Urothelium cell line (cell line): ENCODE data around the gene PACSIN1.
"Not testable (repeated sequence)": the region's sequence is repeated elsewhere in the genome, so short reads cannot be mapped to it uniquely, and the experiment has no call there.

Experiments used
- DNase-seq: peaks from one replicate; pipeline ENCODE4 v3.0.0; 2011; ENCODE audit warnings: low spot score, mixed read lengths
- FAIRE-seq: peaks from 2 replicates; lab custom pipeline; 2011; peaks lifted over from hg19 to GRCh38; lab: Jason Lieb, UNC

PACSIN1 gene

DNA sequence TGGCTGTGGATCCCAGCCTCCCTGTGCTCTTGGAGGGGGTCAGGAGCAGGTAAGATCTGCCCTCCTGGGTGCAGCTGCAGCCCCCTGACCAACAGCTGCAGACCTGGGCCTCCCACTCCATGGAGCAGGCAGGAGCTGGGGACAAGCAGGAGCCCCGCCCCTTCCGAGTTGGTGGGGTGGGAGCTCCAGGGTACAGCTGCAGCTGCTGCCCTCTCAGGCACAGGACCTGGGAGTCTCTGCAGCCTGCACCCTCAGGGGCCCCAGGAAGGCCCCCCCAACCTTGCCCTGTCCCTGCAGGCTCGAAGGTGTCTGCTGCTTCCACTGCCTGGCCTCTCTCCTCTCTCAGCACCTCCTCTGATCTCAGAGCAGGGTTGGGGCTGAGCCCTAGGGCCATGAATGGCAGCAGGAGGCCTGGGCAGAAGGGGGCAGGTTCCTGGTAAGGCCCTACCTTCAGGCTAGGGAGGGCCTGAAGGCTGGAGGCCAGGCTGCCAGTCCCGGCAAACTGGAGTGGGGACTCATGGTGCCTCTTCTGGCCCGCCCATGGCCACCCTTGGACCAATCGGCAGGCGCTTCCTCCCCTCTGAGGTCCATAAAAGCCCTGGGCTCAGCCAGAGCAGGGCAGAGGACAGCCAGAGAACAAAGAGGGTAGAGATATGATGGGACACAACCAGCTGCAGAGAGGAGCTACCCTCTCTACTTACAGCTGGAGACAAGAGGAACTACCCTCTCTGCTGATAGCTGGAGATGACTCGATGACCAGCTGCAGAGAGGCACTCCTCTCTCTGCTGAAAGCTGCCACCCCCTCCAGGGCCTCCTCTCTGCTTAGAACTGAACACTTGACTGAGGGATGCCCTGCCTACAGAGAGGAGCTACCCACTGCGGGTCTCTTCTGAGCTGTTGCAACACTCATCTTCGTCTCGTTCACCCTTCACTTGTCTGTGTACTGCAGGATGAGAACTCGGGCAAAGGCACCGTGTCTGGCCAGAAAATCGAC lies 7.8 kb upstream of the PACSIN1 start:
- FAIRE-seq (no peak), DNase-seq (no peak)

DNA sequence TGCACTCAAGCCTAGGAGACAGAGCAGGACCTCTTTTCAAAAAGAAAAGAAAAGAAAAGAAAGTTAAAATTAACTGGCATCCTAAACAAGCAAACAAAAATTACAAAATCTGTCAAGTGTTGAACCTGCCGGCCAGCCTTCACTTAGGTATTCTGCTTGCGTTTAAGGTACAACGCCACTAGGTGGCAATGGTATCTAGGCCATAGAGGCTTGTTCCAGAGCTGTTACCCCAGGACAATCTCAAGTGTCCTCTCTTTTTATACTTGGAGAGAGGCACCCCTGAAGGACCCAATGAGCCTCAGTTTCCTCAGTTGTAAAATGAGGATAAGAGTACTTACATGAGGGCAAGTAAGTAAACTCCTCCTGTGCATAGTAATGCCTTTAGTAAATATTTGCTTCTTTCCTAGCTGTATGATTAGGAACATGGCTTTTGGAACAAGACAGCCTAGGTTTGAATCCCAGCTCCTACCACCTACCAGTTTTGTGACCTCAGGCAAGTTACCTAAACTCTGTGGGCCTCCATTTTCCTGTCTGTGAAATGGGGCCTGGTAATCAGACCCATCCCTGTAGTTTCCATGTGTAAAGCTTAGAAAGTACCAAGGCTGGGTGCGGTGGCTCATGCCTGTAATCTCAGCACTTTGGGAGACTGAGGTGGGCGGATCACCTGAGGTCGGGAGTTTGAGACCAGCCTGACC lies 5.8 kb upstream of the PACSIN1 start:
- FAIRE-seq (no peak), DNase-seq (peak; percentile 35)

DNA sequence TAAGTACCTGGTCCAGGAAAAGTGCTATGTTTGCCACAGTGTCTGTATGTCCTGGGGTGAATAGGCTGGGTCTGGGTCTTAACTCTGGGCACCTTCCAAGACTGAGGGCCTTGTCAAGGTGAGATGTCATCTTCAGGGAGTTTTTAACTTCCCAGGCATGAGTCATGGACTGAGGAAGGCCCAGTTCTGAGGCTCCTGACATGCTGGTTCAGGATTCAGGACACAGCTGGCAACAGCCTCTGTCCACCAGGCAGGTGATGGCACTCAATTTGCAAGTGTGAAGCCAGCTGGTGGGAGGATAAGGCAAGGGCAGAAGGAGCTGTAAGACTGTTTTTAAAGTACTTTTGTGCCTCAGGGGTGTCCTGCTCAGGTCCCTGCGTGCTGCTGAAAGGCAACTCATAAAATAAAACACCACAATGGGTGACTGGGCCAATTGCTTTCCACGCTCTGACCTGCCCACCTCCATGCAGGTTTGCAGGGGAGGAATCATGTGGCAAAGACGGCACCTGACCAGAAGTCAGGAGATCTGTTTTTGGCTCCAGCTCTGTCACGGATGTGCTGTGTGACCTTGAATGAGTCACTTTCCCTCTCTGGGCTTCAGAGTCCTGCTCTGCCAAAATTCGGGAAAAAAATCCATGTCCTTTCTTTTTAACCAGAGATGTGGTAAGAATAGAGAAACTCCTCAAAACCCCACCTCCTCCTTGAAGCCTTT lies 4.9 kb upstream of the PACSIN1 start:
- FAIRE-seq (no peak), DNase-seq (no peak)

DNA sequence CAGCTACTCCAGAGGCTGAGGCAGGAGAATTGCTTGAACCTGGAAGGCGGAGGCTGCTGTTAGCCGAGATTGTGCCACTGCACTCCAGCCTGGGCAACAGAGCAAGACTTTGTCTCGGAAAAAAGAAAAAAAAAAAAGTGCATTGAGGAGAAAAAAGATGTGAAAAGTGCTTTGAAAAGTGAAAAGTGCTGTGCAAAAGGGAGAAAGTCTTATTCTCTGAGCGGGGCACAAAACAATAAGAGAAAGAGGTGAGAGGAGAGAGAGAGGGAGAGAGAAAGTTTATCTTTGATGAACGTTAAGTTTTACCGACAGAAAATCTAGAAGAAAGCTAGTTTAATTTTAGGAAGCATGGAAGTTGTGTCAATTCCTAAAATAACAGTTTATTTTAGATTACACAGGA lies 3.9 kb upstream of the PACSIN1 start:
- no peak for FAIRE-seq
- no peak for DNase-seq

DNA sequence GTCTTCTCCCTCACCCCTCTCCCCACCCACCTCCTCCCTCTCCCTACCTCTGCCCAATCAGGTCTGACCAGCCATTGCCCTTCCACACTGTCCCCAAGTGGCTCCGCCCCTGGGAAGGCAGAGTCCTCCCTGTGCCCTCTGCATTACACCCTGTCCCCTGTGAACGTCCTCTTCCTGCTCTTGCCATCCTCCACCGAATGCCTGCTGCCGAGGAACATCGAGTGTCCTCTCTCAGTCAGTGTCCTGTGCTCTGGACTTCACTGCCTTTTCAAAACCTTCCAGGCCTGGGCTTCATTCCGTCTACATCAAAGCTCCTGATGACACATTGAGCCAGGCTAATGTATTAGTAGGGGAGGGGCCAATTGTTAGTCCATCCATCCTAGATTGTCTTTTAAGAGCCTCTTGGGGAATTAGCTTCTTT lies 3.3 kb upstream of the PACSIN1 start:
- peak; percentile 40 for FAIRE-seq
- DNase-seq: peak; percentile 55

DNA sequence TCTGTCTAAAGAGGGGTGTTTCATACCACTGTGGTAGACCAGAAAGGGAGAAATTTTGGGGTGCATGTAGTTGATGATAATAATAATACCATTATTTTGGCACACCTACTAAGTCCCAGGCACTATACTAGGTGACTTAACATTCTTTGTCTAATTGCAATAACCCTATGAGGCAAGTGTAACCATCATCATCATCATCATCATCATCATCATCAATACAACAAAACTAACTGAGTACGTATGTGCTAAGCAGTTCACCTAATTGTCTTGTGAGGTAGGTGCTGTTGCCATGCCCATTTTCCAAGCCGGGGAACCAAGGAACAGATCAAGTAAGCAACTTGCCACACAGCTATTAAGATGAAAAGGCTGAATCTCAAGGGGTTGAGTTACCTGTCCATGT lies 2.6 kb upstream of the PACSIN1 start:
- FAIRE-seq: no peak

DNA sequence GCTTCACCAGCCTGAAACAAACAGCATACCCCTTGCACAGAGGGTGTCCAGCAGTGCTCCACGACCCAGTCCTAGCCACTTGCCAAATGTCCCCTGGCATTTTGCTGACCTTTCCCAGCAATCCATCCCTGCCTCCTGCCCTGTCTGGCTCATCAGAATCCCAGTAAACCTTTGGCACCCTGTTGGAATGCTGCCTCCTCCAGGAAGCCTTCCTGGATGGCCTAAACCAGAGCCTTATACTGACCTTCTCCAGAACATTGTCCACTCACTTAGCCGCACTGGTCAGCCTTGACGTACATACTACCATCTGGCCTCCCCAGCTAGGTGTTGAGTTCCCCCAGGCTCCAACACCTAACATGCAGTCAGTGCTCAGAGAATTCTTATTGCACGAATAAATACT lies 2.0 kb upstream of the PACSIN1 start:
- DNase-seq: no peak
- FAIRE-seq: no peak

More for the DNA sequence above, 2.6 kb upstream of the PACSIN1 start:
- no peak for DNase-seq

DNA sequence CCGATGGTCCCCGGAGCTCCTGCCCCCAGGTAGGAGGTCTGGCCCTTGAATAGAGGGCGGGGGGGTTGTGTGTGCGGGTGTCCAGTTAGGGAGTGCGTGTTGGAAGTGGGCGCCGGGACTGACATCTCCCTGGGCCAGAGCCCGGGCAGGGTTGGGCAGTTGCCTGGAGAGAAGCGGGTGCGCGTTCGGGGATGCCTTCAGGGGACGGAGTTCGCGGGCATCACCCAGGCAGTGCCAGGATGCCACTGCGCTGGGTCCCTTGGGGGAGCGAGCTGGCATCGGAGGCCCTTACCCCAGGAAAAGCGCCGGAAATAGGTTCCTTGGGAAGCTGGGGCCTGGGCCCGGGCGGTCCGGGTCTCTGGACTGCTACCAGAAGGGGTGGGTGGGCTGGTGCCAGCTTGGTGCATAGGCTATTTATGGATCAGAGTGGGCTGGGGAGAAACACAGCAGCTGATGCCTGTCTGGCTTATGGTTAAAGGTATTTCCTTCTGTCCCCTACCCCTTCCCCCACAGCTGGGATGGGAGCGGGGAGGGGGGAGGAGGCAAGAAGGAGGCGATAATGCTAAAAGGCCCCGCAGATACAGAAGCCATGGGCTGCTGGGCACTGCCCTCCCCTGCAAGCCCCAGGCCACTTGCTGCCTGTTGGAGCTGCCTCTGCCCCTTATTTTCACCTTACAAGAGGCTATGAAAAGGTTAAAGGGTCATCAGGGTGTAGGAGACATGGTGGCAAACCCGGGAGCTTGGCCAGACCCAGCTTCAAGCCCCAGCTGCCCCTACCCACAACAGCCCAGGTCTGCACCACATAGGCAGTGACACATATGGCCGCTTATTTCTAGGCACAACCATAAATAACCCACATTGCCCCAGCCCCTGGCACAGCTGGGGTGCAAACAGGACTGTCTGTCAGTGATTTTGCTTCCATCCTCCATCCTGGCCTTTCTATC lies 638 bp downstream of the PACSIN1 start:
- no peak for DNase-seq
- no peak for FAIRE-seq

DNA sequence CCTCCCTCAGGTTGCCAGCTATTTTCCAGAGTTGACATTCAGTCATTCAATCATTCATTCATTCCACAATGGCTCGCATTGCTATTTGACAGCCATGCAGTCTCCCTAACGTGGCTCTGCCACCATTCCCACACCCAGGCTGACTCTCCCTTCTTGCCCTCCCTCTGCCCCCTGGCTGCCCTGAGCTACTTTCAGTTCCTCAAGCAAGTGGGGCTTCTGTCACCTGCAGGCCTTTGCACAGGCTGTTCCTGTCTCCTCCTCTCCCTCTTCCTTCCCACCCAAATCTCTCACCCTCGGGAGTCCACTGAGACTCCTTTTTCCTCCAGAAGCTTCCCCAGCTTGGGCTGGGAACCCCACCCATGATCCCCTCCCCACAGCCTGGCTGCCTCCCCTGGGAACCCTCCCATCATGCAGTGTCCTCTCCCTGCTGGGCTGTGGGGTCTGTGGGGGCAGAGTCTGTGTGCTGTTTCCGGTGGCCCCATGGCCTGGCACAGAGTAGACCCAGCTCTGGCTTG lies 2.6 kb downstream of the PACSIN1 start:
- FAIRE-seq (no peak), DNase-seq (no peak)

DNA sequence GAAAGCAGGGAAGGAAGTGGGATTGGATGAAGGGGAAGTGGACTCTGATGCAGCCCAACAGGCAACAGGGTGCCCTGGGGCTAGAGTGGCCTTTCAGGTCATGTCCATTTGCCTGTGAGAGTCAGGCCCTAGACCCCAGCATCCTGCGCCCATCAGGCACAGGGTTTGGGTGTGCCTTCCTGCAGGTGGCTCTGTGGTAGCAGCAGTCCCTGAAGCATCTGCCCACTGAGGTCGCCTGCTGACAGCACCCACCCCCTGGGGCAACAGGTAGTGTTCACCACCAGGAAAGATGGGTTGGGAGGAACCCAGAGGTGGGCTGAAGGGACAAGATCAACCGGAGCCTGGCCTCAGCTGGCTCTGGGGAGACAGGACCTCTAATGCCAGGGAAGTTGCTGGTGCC lies 3.6 kb downstream of the PACSIN1 start:
- FAIRE-seq (no peak), DNase-seq (no peak)

DNA sequence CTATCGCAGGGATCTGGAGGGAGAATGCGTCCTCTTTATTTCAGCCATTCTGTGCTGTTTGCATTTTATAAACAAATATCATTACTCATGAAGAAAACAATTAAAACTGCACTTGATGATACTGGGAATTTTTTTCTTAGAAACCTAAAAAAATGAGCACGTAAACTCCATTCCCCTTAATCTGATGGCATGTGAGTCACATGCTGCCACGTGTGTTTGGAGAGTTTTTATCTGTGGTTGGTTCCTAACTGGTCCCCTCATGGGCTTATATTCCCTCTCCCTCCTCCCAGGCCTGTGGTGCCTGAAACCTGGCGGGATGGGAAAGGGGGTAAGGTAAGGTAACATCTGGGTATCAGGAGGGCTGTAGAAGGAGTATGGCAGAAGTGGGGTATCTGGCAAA lies 6.5 kb downstream of the PACSIN1 start:
- no peak for FAIRE-seq
- no peak for DNase-seq

DNA sequence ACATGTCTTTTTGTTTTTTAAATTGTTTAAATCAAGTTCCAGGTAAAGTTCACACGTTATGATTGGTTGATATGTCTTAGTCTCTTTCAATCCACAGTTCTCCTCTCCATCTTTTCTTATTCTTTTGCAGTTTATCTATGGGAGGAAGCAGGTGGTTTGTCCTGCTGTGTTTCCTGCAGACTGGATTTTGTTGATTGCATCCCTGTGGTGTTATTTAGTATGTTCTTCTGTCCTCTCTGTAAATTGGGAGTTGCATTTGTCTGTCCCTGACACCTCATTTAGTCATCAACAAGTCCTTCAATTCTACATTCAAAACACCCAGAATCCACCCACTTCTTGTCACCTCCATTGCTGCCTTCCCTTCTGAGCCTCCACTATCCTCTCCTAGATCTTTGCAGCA lies 8.1 kb downstream of the PACSIN1 start:
- DNase-seq (no peak), FAIRE-seq (no peak)

DNA sequence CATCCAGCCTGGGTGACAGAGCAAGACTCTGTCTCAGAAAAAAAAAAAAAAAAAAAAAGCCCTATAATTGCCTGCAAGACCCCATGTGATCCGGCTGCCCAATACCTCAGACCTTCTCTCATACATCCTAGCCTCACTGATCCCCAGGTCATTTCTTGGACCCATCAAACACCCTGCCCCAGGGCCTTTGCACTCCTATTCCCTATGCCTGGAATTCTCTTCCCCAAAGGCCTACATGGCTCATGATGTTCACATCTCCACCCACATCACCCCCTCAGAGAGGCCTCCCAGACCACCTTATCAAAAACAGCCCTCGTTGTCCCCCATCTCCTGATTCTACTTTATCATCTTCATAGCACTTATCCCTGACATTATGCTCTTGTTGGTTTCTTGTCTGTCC lies 8.9 kb downstream of the PACSIN1 start:
- no peak for DNase-seq
- no peak for FAIRE-seq

DNA sequence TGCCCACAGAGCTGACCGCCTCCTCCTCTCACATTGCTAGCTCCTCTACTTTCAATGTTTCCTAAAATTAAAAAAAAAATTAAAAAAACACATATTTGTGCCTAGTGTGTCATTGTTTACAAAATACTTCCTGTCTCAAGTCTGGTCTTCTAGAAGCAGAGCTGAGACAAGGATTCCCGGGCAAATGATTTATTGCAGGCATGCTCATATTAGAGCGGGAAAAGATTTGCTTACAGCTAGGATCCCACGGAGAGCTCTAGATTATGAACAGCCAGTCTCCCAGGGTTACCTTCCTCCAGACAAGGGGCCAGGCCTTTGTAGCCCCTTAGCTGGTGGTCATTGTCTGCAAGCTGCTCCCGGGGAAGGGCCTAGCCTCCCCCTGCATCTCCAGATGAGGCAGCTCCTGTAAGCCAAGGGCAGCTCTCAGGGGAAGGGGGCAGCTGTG lies 9.4 kb downstream of the PACSIN1 start:
- DNase-seq: peak; percentile 41
- FAIRE-seq: no peak

DNA sequence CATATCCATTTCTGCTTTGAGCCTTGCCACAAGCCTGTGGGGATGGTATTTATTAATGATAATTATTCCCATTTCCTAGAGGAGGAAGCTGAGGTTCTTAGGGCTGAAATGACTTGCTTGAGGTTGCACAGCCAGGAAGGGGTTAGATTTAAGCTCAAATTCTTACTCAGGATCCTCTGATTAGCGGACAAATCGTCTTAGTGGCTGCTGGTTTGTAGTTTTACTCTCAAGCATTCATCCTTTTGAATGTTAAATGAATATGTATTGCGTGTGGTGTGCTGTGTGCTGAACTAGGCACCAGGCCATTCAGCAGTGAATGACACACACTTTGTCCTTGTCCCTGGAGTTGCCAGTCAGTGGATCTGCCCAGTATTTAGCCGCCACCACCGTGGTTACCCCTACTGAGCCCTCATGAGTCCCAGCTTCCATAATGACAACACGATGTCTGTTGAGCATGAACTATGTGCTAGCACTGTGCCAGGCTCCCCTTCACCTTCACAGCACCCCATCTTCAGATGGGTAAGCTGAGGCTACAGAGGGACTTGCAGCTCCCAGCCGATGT lies 10.0 kb downstream of the PACSIN1 start:
- no peak for DNase-seq
- peak; percentile 13 for FAIRE-seq

DNA sequence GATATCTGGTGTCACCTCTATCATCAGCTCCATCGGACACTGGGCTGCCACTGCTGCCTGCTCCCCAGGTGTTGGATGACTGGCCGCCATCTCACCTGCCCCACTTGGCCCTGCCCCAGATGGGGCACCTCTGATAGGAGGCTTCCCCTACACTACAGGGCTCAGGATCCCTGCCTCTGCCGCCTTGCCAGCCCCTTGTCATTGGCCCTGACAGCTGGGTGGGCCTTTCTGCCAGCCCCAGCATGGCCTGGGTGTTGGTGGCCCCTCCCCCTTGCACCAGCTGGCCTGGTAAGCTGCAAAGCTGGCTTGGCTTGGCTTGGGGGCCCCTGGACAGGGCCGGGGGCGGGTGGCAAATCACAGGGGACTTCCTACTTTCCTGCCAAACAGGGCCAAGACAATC lies 10.6 kb downstream of the PACSIN1 start:
- FAIRE-seq (no peak), DNase-seq (no peak)

DNA sequence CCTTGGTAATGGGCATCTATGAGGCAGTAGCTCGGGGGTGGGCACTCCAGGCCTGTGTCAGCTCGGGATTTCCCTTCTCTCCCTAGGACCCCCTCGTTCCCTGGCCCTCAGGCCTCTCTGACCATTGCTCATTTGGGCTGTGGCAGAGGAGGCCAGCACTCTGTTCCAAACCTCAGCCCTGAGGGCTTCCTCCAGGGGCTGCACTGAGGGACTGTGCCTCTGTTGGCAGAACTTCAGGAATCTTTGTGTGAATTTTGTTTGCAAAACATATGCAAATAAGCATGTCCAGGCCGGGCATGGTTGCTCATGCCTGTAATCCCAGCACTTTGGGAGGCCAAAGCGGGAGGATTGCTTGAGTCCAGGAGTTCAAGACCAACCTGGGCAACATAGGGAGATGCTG lies 11.0 kb downstream of the PACSIN1 start:
- no peak for DNase-seq
- FAIRE-seq: no peak

DNA sequence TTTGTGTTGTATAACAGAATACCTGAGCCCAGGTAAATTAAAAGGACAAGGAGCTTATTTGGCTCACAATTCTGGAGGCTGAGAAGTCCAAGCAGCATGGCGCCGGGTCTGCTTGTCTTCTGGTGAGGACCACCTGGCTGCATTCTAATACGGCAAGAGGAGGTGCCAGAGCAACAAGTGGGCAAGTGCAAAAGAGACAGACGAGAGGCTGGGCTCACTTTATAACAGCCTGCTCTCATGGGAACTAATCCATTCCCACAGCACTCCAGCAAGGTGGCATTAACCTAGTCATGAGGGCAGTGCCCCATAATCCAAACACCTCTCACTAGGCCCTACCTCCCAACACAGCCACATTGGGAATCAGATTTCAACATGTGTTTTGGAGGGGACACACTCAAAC lies 12.9 kb downstream of the PACSIN1 start:
- FAIRE-seq (no peak), DNase-seq (no peak)

DNA sequence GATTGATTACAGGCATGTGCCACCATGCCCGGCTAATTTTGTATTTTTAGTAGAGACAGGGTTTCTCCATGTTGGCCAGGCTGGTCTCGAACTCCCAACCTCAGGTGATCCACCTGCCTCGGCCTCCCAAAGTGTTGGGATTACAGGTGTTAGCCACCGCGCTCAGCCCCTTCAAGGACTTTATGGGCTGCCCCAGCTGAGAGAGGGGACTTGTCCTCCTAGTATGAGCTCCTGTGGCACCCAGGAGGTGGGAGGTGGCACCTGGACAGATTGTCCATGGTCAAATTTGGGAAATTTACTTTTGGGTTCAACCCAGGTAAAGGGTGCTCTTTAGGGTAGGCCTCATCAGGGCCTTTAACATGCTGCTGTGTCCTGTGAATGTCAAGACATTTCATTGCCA lies 17.9 kb downstream of the PACSIN1 start:
- DNase-seq, FAIRE-seq: not testable (repeated sequence)

DNA sequence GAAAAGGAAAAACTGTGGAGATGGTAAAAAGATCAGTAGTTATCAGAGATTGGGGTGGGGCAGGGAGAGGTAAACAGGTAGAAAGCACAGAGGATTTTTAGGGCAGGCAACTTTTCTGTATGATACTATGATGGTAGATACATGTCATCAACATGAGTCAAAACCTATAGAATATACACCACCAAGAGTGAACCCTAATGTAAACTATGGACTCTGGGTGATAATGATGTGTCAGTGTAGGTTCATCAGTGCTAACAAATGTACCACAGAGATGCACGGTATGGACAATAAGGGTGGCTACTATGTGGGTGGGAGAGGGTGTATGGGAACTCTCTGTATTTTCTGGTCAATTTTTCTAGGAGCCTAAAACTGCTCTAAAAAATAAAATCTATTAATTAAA lies 18.5 kb downstream of the PACSIN1 start:
- no peak for FAIRE-seq
- no peak for DNase-seq
